ENCODE results near the gene SMIM36.
"Not testable (repeated sequence)": the region's sequence is repeated elsewhere in the genome, so short reads cannot be mapped to it uniquely, and the experiment has no call there.

Gene SMIM36

GRCh38 chr17:55501626-55502025 is 9.6 kb downstream of the SMIM36 start:
- DNase-seq (ENCODE audit: low read depth in 2 of 2): not testable (repeated sequence)

GRCh38 chr17:55500103-55500502 is 11.1 kb downstream of the SMIM36 start:
- no peak for DNase-seq (ENCODE audit: low read depth in 2 of 2)

GRCh38 chr17:55496094-55496881 is 15.0 kb downstream of the SMIM36 start:
- no peak for DNase-seq (ENCODE audit: low read depth in 2 of 2)

- DNase-seq (ENCODE audit: low read depth in 2 of 2): no peak
Measured at GRCh38 chr17:55495239-55495638, 16.0 kb downstream of the SMIM36 start.

- no peak for DNase-seq (ENCODE audit: low read depth in 2 of 2)
Measured at GRCh38 chr17:55492781-55493341, 18.4 kb downstream of the SMIM36 start.

- DNase-seq (ENCODE audit: low read depth in 2 of 2): no peak
Measured at GRCh38 chr17:55490376-55490775, 20.9 kb downstream of the SMIM36 start.

GRCh38 chr17:55487695-55488432 is 23.4 kb downstream of the SMIM36 start:
- DNase-seq (ENCODE audit: low read depth in 2 of 2): no peak

GRCh38 chr17:55484575-55484974 is 26.7 kb downstream of the SMIM36 start:
- no peak for DNase-seq (ENCODE audit: low read depth in 2 of 2)

- DNase-seq (ENCODE audit: low read depth in 2 of 2): no peak
Measured at GRCh38 chr17:55482591-55483389, 28.5 kb downstream of the SMIM36 start.

GRCh38 chr17:55480631-55481315 is 30.5 kb downstream of the SMIM36 start:
- no peak for DNase-seq (ENCODE audit: low read depth in 2 of 2)

- no peak for DNase-seq (ENCODE audit: low read depth in 2 of 2)
Measured at GRCh38 chr17:55479903-55480302, 31.3 kb downstream of the SMIM36 start.

GRCh38 chr17:55478971-55479370 is 32.3 kb downstream of the SMIM36 start:
- DNase-seq (ENCODE audit: low read depth in 2 of 2): no peak

- no peak for DNase-seq (ENCODE audit: low read depth in 2 of 2)
Measured at GRCh38 chr17:55466671-55467070, 44.6 kb downstream of the SMIM36 start.

GRCh38 chr17:55465771-55466170 is 45.5 kb downstream of the SMIM36 start:
- DNase-seq (ENCODE audit: low read depth in 2 of 2): not testable (repeated sequence)

GRCh38 chr17:55463600-55463999 is 47.7 kb downstream of the SMIM36 start:
- no peak for DNase-seq (ENCODE audit: low read depth in 2 of 2)

GRCh38 chr17:55462711-55463110 is 48.5 kb downstream of the SMIM36 start:
- DNase-seq (ENCODE audit: low read depth in 2 of 2): no peak

GRCh38 chr17:55462234-55462633 is 49.0 kb downstream of the SMIM36 start:
- no peak for DNase-seq (ENCODE audit: low read depth in 2 of 2)

GRCh38 chr17:55458978-55459377 is 52.3 kb downstream of the SMIM36 start:
- DNase-seq (ENCODE audit: low read depth in 2 of 2): no peak

GRCh38 chr17:55458287-55458900 is 52.9 kb downstream of the SMIM36 start:
- no peak for DNase-seq (ENCODE audit: low read depth in 2 of 2)

- no peak for DNase-seq (ENCODE audit: low read depth in 2 of 2)
Measured at GRCh38 chr17:55456307-55457240, 54.7 kb downstream of the SMIM36 start.

Measured in stimulated activated CD8-positive, alpha-beta memory T cell treated with anti-CD3 and anti-CD28 coated beads, Interleukin-15, amount 100 ng/mL, for 4 hours (primary cell).